ENCODE data around the gene DUOXA1.
A peak's percentile ranks its signal among the peaks of the same experiment; 100 is the strongest.

DUOXA1 gene

GRCh38 chr15:45129651-45130129 is at the start of gene DUOXA1, which contains the start of gene DUOX1:
DUOXA1 (minus strand) TSS chr15:45129879; CDS start chr15:45123014, 6,865 bp downstream.
DUOX1 (plus strand) TSS chr15:45129994; CDS start chr15:45131967, 1,973 bp downstream.
- DNase-seq, result no peak

DNA sequence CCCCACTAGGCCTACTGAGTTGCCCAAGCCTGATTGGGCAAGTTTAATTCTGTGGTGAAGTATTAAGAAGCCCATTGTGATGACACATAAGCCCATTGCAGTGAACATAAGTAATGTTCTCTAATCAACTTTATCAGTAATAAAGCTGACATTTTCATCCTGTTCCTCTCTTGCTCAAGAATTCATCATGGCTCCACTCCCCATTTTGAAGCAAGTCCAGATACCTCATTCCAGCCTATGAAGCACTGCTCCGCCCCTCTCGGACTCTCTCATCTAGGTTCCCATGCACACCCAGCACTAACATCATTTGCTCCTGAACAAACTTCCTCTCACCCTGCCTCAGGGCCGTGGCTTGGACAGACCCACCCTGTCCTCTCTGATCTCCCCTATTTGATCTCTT is 47.6 kb upstream of the DUOXA1 start:
- DNase-seq, result no peak

- DNase-seq, result no peak
Observed at GRCh38 chr15:45174577-45174976, 44.9 kb upstream of the DUOXA1 start.

- DNase-seq, result no peak
Observed at GRCh38 chr15:45174069-45174468, 44.4 kb upstream of the DUOXA1 start.

DNA sequence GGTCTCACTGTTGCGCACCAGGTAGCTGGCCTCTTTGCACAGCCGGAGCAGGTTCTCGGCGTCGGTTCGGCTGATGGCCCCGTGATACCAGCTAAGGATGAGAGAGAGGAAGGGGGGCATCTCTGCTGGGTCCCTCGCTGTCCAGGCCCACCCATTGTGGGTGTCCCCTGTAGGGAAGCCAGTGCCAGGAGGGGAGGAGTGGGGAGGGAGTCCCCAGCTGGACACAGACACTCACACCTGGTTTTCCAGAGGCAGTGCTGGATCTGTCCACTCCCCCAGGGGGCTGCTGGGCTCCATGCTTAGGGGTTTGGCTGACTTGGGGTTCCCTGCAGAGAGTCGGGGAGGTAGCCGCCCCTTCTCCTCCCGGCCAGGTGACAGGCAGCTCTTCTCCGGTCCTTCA is 42.2 kb upstream of the DUOXA1 start:
- DNase-seq, result no peak

DNA sequence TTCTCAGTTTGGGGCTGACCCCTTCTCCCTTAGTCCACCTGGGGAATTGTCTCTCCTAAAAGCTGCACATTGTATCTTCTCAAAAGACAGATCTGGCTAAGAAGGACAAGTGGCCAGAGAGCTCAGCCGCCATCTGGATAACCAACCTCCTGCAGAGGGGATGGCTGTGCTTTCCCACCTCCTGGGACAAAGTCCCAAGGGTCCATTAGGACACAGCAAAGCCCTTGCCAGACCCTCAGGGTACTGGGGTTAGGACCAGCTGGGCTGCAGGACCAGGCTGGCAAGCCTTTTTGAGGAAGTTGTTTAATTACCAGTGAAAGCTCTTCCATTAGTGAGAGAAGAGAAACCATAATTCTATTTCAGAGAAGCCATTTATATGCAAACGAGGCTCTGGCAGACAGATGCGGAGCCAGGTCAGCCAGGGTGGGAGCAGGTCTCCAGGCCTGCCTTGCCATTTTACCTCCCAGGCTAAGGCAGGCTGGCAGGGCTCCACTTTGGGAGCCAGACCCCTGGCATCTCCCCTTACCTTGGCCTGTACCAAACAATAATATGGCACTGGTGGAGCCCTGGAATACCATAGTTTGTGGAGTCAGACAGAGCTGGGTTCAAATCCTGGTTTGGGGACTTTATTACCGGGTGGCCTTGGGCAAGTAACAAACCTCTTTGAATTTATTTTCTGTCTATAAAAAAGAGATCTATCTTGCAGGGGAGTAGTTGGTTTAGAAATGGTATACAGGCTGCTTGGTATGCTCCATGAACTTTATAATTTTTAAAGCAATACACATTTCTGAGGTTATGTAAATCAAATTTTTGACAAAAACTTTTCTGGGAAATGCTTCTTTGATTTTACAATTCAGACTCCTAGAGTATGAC is 40.2 kb upstream of the DUOXA1 start:
- no peak for DNase-seq

DNA sequence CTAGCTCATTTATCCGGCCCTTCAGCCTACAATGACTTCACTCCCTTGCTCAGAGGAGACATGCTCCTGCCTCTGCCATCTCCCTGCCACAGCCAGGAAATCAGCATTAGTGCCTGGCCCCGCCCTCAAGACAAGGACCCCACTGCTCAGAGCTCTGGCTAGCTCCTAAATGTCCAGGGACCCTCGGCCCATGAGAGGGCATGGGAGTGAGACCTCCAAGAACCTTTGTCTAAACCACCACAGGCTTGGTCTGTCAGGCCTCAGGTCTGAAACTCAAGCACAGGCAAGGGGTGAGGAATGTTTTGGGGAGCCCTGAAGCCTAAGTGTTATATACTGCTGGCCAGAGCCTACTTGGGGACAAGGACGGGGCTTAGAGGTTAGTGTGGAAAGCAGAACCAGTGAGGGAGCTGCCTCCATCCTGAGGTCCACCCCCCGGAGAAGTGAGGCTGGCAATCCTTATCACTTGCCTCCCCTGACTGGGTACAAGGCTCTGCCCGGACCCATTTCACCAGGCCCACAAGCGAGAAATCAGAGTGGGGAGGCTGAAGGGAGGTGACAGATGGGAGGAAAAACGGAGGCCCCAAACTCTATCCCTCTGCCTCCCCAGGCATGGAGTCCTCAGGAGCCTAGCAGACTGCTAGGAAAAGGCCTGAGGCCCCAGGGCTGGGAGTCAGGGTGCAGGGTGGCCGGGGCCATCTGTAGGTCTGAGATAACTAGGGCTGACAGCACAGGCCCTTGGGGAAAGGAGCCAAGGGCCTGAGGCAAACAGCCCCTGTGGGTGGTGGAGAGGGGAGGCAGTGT is 39.3 kb upstream of the DUOXA1 start:
- DNase-seq, result no peak

- DNase-seq, result no peak
Observed at GRCh38 chr15:45168286-45168685, 38.6 kb upstream of the DUOXA1 start.

DNA sequence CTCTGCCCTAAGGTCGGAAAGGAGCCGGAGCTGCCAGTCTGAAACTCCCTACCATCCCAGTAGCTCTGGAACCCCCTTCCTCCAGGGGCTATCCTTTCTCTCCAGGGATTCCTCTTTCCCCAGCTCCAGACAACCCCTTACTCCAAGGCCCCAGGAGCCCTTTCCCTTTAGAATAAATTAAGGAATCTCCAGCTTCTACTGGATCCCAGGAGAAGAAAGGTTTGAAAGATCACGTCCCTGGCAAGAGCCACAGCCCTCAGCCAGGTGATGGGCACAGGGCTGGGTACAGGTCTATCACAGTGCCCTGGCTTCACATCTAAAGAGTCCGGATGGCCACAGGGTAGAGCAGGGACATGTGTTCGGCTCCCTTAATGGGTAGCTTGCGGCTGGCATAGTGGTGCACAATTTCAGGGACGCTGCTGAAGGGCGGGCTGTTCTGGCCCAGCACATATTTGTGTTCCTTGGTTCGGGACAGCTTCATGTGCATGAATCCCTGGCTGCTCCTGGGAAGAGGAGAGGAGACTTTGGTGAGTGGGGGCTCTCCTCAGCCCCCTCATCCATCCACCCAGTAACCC is 38.0 kb upstream of the DUOXA1 start:
- no peak for DNase-seq

- DNase-seq, result peak; percentile 76 to 91
Observed at GRCh38 chr15:45166834-45167630, 37.4 kb upstream of the DUOXA1 start.

DNA sequence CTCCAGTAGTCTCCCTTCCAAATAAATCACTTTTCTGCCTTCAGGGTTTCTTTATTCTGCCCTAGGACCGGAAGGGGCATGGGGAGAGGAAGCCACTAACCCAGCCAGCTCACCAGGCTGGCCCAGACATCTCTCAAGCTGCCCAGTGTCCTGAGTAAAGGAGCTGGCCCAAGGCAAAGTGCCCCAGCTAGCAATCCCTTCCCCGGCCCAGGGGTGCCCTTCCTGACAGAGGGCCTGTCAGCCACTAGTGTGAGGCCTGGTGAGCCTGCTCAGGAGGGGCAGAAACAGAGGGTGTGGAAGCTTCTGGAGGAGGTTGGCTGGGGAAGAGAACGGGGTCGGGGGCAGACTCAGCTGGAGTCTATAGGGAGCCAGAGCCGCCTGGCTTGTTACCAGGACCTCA is 35.9 kb upstream of the DUOXA1 start:
- no peak for DNase-seq

DNA sequence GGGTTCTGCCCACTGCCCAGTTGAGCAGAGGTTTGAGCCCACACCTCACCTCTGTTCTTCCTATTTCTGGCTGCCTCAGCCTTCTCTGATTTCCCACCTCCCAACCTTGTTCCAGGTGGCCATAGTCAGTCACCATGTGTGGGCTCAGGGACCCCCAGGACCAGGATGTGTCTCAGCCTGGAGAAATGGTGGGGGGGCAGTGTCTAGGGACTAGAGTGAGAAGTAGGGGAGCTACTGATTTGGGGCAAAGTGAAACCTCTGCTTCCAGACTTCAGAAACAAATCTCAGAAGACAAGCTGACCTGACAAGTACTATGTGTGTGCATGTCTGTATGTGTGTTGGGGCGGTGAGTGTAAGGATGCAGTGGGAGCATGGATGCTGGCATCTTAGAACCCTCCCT is 35.2 kb upstream of the DUOXA1 start:
- DNase-seq, result no peak

DNA sequence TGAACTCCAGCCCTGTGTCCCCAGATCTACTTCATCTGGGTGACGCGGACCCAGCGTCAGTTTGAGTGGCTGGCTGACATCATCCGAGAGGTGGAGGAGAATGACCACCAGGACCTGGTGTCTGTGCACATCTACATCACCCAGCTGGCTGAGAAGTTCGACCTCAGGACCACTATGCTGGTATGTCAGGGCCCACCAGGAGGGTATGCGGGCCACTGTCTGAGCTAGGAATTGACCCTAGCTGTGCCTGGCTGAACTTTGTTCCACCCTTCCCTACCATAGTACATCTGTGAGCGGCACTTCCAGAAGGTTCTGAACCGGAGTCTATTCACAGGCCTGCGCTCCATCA is 33.8 kb upstream of the DUOXA1 start:
- DNase-seq, result no peak

DNA sequence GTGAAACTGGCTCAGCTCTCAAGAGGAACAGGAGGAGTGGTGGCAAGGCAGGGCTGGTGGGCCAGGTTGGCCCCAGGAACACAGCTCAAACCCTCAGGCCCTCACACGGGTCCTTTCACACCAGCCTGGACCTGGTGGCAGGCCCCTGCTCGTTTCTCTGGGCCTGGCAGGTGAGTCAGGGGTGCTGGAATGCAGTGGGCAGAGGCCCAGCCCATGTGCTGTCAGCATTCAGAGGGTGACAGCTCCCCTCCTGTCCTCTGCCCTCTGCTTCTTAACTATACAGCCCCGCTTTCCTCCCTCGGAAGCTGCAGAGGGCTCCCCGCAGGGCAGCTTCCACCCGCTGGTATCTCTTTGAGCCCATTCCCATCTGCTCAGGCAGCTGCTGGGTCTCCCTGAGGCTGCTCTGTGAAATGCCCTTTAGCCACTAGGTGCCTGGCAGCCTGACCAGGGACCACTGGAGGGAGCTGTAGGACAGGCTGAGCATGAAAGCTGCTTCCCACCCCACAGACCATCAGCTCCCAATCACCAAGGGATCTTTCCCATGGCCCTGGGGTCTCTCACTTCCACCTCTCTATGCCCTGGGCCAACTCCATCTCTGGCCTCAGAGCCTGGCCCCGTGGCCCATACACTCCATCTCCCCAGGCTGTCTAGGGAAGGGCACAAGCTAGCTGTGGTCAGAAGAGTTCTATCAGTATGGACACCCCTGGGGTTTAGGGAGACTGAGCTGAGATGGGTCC is 33.3 kb upstream of the DUOXA1 start:
- peak; percentile 40 to 59 for DNase-seq

GRCh38 chr15:45161666-45162065 is 32.0 kb upstream of the DUOXA1 start:
- no peak for DNase-seq

DNA sequence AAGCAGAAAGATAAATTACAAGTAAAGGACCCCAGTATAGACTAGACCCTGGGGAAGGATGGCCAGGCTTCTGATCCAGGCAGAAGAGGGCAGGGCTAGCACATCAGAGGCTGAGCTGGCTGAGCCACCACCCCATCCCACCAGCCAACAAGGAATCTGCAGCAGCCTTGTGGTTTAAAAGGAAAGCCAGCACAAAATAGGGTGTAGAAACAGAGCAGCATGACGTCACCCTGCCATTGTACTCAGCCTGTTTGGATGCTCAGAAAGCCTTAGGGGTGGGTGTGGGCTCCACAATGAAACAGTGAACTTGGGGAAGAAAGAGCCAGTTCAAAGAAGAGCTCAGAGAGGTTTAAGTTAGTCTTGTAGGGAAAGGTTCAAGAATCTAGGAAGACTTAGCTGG is 28.3 kb upstream of the DUOXA1 start:
- no peak for DNase-seq

GRCh38 chr15:45156744-45157455 is 27.2 kb upstream of the DUOXA1 start:
- no peak for DNase-seq

GRCh38 chr15:45155739-45156138 is 26.1 kb upstream of the DUOXA1 start:
- no peak for DNase-seq

- no peak for DNase-seq
Observed at GRCh38 chr15:45151998-45152828, 22.5 kb upstream of the DUOXA1 start.

DNA sequence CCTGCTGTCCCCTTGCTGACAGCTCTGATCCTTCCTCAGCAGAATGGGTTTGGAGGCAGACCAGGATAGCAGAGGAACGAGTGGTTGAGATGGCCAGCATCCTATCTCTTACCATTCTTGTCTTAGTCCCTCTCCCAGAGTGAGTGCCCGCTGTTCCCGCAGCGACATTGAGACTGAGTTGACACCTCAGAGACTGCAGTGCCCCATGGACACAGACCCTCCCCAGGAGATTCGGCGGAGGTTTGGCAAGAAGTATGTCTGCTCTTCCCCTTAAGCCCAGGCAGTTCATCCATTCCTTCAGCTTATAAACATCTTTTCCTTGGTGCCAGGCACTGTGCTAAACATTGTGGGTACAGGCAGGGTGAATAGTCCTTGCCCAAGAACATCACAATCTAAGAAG is 21.3 kb upstream of the DUOXA1 start:
- no peak for DNase-seq
